Measurements from ENCODE around the gene FAM210B. TPM values are rescaled to one million over a fixed set of nuclear protein-coding genes. Genes with fewer than 3 reads are reported as not detected.

The FAM210B gene
- polyA plus RNA-seq, 2 of the 4 experiments (the other 2 are of a cell fraction), result 9.1 to 13.1 TPM

- no peaks in the 10 kb centered on the region for H3K9me3 ChIP-seq
- POLR2A ChIA-PET, result no interaction called here
- TF ChIP-seq REST (IDR thresholded peaks at IDR 0.05) (no peak), NFE2L2 (conservative IDR thresholded peaks at IDR 0.05; ENCODE audit: low read length) (no peak), EP300 (IDR thresholded peaks at IDR 0.05) (no peak), NR3C1 (IDR thresholded peaks at IDR 0.05) (no peak), EHMT2 (IDR thresholded peaks at IDR 0.05; ENCODE audit: low read depth) (no peak), MAZ (IDR thresholded peaks at IDR 0.05; ENCODE audit: borderline replicate concordance, low read depth, low read length) (no peak), FOSL2 (IDR thresholded peaks at IDR 0.05) (no peak), FOSL2 (CRISPR knock-in tag; IDR thresholded peaks at IDR 0.05) (no peak), HDAC2 (IDR thresholded peaks at IDR 0.05) (no peak), KDM1A (IDR thresholded peaks at IDR 0.05; ENCODE audit: low read depth) (no peak), JUN (IDR thresholded peaks at IDR 0.05) (no peak), HOXA7 (CRISPR knock-in tag; IDR thresholded peaks at IDR 0.05) (no peak), TP53 (CRISPR knock-in tag; IDR thresholded peaks at IDR 0.05) (no peak), PHF8 (IDR thresholded peaks at IDR 0.05; ENCODE audit: borderline replicate concordance, low read depth) (no peak)
- 94% methylated on average over 4 of the region's 4 CpGs for WGBS (ENCODE audit: missing lambda C conversion rate)
- no peak overlapping the region for H3K4me3 ChIP-seq
- ATAC-seq (no peak), FAIRE-seq (no peak), DNase-seq (ENCODE audit: low read depth in 1 of 2, low spot score in 1 of 2) (no peak)
- peaks cover 11% of the 10 kb centered on the region; the same call in 2 of the 3 replicates for H3K4me1 ChIP-seq
- no peak overlapping the region for H3K4me2 ChIP-seq
- 0 out of 6 replicates have a peak overlapping the region, but pooled peaks of 1 of the 2 experiments have one; percentile 14 for H3K27ac ChIP-seq
- CTCF ChIA-PET, result interaction anchor here (1.1 to 2.0 kb wide), 4 partner anchors 9 to 20 kb away, joined by 3 to 8 read pairs (median 4); no protein-coding TSS in a partner anchor
These were observed 26.4 kb downstream of the FAM210B start for GRCh38 chr20:56385130-56385529.

- Histone ChIP-seq H3K9me3 (no peaks in the 10 kb centered on the region), H3K4me1 (peaks cover 20% of the 10 kb centered on the region), H3K4me3 (no peak overlapping the region), H3K27ac (peak overlapping the region in 1 of 2 experiments; percentile 48; a peak in 3 of 6 replicates), H3K4me2 (no peak overlapping the region)
- POLR2A ChIA-PET, result no interaction called here
- CTCF ChIA-PET, result interaction anchor here (1.1 to 2.0 kb wide), 4 partner anchors 11 to 21 kb away, joined by 3 to 8 read pairs (median 3); no protein-coding TSS in a partner anchor
- no peak for ATAC-seq
- no peak for TF ChIP-seq CEBPB (IDR thresholded peaks at IDR 0.05)
- TF ChIP-seq FOSL2 (IDR thresholded peaks at IDR 0.05), result no peak
- no peak for TF ChIP-seq FOSL2 (CRISPR knock-in tag; IDR thresholded peaks at IDR 0.05)
- TF ChIP-seq ZFP36 (IDR thresholded peaks at IDR 0.05; ENCODE audit: borderline replicate concordance, partially characterized antibody), result no peak
- TF ChIP-seq POLR2AphosphoS2 (conservative IDR thresholded peaks at IDR 0.05; ENCODE audit: low read length), result no peak
- TF ChIP-seq MAFK (IDR thresholded peaks at IDR 0.05; ENCODE audit: partially characterized antibody), result peak; percentile 48
- TF ChIP-seq HOXA7 (CRISPR knock-in tag; IDR thresholded peaks at IDR 0.05), result no peak
- TF ChIP-seq RAD21 (conservative IDR thresholded peaks at IDR 0.05 in 1 of 2, IDR thresholded peaks at IDR 0.05 in 1 of 2), result no peak
- no peak for TF ChIP-seq FOXS1 (CRISPR knock-in tag; IDR thresholded peaks at IDR 0.05)
- no peak for TF ChIP-seq KDM1A (IDR thresholded peaks at IDR 0.05; ENCODE audit: low read depth)
- no peak for TF ChIP-seq RNF2 (IDR thresholded peaks at IDR 0.05; ENCODE audit: borderline replicate concordance, low read depth)
- TF ChIP-seq TP53 (CRISPR knock-in tag; IDR thresholded peaks at IDR 0.05), result no peak
- no peak for TF ChIP-seq GATA3 (IDR thresholded peaks at IDR 0.05; ENCODE audit: borderline replicate concordance)
- no peak for TF ChIP-seq ATOH8 (CRISPR knock-in tag; IDR thresholded peaks at IDR 0.05; ENCODE audit: low read depth)
- no peak for TF ChIP-seq HES2 (IDR thresholded peaks at IDR 0.05)
- peak; percentile 73 for TF ChIP-seq NFE2L2 (conservative IDR thresholded peaks at IDR 0.05; ENCODE audit: low read length)
- no peak for TF ChIP-seq HDAC2 (IDR thresholded peaks at IDR 0.05)
- no peak for FAIRE-seq
- WGBS (ENCODE audit: missing lambda C conversion rate), result 85% methylated on average over 6 of the region's 6 CpGs
- no peak for DNase-seq (ENCODE audit: low read depth in 1 of 2, low spot score in 1 of 2)
These were observed 27.4 kb downstream of the FAM210B start for GRCh38 chr20:56386219-56386618.
